GM19035 (cell line): Measurements from ENCODE around the gene HYCC2.
A peak's percentile ranks its signal among the peaks of the same experiment; 100 is the strongest.
"Not testable (repeated sequence)": the region's sequence is repeated elsewhere in the genome, so short reads cannot be mapped to it uniquely, and the experiment has no call there.

ENCODE experiments used
- ATAC-seq: cut with Tn5 transposase; IDR thresholded peaks from one replicate; pipeline ENCODE4 v1.9.1; 2021; ENCODE audit not compliant: unreplicated experiment

Gene HYCC2

DNA sequence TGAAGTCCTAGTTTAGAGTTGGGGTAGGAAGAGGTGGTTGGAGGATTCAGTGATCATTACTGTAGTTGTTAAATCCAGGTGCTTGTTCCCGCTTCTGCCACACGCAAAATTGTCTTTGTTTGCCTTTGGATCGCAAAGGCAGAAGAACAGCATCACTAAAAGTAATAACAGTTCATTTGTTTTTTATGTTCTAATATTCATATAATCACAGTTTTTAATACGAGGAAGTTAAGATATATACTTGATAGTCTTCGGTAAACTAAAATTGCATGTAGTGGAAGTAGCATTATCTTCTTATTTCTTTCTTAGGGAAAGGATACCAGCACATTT is 695 bp upstream of the HYCC2 start:
- ATAC-seq, result peak; percentile 1

DNA sequence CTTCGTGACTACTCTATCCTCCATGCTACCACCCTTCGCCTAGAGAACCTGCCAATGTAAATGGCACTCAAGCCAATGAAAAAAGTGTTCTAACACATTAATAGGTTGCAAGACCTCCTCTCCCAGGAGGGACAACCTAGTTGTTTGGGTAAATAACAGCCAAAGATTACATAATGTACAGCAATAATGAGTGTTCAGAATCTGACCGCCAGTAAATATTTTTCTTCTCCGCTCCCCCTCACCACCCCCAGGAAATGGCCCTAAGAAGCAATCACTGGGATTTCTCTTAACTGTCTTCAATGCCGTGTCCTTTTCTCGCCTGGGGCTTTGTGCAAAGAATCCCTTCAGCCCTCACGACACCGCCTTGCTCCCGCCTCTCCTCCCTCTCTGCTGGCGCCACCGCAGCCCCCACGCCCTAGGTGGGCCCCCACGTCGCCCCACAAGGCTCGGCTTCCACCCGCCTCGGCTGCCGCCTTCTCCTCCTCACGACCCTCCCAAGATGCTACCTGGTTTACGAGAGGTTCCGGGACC is 458 bp downstream of the HYCC2 start:
- ATAC-seq, result peak; percentile 15

DNA sequence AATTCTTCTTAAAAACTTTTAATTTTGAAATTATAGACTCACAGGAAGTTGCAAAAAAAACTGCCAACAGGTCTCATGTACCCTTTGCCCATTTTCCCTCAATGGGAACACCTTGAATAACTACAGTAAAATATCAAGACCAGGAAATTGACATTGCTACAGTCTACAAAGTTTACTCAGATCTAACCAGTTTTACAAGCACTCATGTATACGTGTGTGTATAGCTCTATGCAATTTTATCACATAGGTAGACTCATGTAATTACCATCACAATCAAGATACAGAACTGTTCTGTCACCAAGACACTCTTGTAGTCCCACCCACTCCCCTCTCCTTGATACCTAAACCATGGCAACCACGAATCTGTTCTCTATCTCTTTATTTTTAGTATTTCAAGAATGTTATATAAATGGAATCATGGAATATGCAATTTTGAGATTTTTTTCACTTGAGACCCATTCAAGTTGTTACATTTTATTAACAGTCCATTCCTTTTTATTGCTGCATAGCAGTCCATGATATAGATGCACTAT is 6.6 kb downstream of the HYCC2 start:
- ATAC-seq, result no peak

DNA sequence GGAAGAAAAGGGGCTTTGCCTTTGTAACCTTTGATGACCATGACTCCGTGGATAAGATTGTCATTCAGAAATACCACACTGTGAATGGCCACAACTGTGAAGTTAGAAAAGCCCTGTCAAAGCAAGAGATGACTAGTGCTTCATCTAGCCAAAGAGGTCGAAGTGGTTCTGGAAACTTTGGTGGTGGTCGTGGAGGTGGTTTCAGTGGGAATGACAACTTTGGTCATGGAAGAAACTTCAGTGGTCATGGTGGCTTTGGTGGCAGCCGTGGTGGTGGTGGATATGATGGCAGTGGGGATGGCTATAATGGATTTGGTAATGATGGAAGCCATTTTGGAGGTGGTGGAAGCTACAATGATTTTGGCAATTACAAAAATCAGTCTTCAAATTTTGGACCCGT is 8.0 kb downstream of the HYCC2 start:
- not testable (repeated sequence) for ATAC-seq

DNA sequence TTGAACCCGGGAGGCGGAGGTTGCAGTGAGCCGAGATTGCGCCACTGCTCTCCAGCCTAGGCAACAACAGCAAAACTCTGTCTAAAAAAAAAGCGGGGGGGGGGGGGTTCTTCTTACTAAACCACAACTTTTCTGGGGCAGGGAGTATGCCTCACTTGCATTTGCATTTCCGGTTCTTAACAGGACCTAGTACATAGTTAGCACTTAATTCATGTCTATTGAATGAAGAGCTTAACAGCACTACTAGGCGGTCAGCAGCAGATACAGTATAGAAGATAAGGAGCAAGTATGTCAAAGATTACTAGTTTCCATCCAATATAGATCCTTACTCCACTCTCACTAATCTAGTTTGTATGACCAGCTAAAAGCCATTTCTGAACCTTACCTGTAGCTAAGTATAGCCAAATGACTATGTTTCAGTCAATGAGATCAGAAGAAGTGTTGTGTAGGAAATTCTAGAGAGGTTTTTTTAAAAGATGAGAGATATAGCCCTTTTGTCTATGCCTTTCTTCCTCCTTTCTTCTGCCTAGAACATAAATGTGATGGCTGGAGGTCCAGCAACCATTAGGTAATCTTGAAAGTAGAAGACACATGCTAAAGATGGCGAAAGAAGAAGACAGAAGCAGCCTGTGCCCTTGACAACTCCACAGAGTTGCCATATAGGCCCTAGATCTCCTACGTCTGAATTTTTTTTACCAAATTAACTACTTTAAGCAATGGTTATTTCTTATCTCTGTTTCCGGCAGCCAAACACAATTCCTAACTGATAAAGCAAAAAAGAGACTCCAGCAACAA is 11.3 kb downstream of the HYCC2 start:
- ATAC-seq, result no peak

DNA sequence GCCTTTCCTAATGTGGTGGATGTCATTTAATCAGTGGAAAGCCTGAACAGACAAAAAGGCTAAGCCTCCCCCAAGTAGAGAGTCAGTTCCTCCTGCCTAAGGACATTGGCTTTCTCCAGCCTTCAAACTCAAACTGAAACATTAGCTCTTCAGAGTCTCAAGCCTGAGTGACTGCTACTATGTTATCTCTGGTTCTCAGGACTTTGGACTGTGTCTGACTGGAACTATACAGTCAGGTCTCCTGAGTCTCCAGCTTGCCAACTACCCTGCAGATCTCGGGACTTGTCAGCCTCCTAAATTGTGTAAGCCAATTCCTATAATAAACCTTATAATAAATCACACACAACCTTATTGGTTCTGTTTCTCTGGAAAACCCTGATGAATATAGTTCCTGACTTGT is 12.6 kb downstream of the HYCC2 start:
- ATAC-seq, result no peak

DNA sequence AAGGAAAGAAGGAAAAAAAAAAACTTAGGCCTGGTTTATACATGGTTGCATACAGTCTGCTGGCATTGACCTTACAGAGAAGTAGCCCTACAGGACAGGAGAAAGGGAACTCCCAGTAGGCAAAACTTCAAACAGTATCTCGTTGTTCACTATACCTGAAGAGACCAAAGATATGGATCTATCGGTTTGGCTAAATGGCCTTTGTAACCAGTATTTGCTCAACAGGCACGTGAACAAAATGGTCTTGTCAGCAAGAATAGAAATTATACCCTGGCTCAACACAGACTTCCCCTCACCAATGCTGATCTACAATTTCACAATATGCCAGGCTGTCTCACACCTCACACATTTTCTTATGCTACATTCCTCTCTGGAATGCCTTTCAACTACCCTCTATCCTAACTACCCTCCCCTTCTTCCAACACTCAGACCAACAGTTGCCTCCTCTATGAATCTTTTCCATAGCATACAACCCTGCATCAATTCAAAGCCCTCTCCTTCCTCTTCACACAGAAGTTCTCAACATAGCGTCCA is 13.7 kb downstream of the HYCC2 start:
- no peak for ATAC-seq

DNA sequence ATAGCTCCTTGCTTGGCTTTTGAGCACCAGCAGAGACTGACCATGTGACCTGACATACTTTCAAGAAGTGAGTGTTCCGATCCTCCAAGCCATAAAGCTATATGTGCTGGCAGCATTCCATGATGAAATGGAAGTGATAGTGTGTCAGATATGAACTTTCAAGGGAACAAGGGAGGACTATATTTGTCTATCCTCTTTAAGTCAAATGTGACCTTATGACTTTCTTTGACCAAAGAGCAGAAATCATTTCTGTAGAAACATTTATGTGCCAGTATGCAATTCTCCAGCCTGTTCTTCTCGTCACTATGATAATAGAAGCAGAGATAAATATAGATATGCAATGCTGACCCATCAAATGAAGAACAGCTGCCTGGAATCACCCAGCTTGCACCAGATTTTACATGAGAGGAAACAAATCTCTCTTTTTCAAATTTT is 14.4 kb downstream of the HYCC2 start:
- no peak for ATAC-seq

DNA sequence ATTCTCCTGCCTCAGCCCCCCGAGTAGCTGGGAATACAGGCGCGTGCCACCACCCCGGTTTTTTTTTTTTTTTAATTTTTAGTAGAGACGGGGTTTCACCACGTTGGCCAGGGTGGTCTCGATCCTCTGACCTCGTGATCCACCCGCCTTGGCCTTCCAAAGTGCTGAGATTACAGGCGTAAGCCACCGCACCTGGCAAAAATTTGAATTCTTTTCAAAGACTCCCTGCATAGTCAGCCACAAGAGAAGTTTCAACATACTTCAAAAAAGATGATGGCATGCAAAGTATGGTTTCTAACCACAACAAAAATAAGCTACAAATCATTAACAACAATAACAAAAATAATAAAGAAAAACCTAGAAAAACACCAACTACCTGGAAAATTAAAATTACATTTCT is 22.0 kb downstream of the HYCC2 start:
- ATAC-seq, result no peak

DNA sequence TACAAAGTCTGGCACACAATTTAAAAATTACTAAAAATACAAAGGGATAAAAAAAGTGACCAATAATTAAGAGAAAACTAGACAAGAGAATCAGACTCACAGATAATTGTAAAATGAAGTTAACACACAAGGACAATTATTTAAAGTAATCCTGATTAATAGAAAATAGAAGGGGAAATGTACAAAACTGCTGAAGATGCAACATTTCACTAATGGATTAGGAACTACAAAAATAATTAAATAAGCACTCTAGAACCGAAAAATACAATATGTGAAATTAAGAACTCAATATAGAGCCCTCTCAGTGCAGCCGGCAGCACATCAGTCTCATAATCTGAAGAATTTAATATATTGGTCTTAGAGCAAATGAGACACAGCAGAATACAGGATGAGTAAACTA is 24.6 kb downstream of the HYCC2 start:
- no peak for ATAC-seq

DNA sequence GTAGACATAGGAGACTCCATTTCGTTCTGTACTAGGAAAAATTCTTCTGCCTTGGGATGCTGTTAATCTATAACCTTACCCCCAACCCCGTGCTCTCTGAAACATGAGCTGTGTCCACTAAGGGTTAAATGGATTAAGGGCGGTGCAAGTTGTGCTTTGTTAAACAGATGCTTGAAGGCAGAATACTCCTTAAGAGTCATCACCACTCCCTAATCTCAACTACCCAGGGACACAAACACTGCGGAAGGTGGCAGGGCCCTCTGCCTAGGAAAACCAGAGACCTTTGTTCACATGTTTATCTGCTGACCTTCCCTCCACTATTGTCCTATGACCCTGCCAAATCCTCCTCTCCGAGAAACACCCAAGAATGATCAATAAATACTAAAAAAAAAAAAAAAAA is 28.4 kb downstream of the HYCC2 start:
- not testable (repeated sequence) for ATAC-seq

DNA sequence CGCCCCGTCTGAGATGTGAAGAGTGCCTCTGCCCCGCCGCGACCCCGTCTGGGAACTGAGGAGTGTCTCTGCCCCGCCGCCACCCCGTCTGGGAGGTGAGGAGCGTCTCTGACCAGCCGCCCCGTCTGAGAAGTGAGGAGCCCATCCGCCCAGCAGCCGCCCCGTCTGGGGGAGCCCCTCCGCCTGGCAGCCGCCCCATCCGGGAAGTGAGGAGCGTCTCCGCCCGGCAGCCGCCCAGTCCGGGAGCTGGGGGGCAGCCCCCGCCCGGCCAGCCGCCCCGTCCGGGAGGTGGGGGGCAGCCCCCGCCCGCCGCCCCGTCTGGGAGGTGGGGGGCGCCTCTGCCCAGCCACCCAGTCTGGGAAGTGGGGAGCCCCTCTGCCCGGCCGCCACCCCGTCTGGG is 29.0 kb downstream of the HYCC2 start:
- ATAC-seq, result not testable (repeated sequence)

DNA sequence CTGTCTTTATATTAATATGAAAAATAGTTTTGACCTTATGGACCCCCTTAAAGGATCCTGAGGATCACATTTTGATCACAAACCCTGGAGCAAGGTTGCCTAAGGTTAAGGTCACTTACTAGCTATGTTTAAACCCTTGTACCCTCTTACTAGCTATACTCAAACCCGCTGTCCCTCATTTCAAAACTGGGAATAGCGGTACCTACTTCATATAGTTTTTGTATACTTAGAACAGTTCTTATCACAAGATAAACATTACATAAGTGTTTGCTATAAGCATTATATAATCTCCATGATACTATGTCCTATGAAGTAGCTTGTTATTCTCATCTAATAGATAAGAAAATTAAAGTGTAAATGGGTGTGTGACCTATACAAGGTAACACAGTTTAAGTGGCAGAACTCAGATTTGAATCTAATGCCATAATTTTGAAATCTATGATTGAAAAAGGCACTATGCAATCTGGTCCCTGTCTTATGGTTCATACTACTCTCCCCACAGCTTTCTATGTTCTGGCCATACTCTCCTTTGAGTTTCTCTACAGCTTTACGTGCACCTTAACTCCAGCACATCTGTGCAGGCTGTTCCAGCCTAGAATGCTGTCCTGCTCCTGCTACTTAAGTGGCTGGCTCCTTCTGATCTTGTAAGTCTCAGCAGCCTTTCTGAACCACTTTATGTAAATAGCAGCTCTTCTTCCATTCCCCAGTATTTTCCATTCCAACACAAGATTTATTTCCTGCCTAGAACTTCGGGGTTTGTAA is 30.4 kb downstream of the HYCC2 start:
- no peak for ATAC-seq

DNA sequence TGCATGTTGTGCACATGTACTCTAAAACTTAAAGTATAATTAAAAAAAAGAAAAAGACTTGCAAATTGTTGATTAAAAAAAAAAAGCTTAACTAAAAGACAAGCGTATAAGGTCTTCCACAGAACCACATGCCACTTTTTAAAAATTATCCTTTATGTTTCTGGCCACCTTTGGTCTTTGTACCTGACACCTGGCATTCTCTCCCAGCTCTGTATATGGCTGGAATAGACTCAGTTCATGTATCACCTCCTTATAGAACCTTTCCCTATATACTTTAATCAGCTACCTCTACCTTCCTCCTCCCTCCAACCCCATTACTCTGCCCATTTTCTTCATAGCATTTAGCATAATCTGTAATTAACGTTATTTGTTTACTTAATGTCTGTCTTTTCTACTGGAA is 32.6 kb downstream of the HYCC2 start:
- no peak for ATAC-seq

DNA sequence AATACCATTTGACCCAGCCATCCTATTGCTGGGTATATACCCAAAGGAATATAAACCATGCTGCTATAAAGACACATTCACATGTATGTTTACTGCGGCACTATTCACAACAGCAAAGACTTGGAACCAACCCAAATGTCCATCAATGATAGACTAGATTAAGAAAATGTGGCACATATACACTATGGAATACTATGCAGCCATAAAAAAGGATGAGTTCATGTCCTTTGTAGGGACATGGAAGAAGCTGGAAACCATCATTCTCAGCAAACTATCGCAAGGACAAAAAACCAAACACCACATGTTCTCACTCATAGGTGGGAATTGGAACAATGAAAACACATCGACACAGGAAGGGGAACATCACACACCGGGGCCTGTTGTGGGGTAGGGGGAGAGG is 33.1 kb downstream of the HYCC2 start:
- ATAC-seq, result not testable (repeated sequence)

DNA sequence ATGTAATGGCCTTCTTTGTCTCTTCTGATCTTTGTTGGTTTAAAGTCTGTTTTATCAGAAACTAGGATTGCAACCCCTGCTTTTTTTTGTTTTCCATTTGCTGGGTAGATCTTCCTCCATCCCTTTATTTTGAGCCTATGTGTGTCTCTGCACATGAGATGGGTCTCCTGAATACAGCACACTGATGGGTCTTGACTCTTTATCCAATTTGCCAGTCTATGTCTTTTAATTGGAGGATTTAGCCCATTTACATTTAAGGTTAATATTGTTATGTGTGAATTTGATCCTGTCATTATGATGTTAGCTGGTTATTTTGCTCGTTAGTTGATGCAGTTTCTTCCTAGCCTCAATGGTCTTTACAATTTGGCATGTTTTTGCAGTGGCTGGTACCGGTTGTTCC is 37.1 kb downstream of the HYCC2 start:
- ATAC-seq, result not testable (repeated sequence)

DNA sequence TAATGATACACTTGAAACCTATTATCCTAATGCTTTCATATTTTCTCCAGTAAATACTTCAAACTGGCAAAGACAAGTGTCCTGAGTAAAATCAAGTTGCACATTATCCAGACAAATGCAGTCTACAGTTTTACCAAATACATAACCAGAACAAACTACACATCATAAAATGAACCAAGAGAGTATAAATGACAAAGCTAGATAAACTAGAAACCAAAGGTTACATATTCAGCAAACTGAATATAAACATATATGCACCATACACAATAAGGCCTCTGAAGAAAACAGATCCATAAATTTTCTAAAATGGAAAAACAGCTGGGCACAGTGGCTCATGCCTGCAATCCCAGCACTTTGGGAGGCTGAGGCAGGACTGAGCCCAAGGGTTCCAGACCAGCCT is 47.0 kb downstream of the HYCC2 start:
- no peak for ATAC-seq

DNA sequence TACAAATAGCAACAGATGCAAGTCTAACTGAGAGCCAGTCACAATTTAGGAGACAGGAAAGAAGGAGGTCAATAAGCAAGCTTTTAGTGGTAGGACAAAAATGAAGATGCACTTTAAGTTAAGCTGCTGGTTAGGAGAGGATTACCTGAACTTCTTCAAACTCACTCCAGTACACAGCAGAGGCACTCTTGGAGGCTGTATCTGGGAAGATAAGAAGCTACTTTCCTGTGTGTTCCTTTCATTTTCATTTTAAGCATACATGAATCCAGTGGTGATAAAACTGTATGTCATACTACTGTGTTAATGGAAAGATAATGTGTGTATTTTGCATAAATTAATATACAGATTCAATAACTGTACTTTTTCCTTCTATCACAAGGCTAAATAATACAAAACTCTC is 49.6 kb downstream of the HYCC2 start:
- ATAC-seq, result no peak
